ENCODE measurements around the gene LSM4.
A peak's percentile ranks its signal among the peaks of the same experiment; 100 is the strongest.

GRCh38 chr19:18280247-18281081 lies 42.4 kb downstream of the LSM4 start:
- no peak for TF ChIP-seq CTCF (IDR thresholded peaks at IDR 0.05)
- no peak for TF ChIP-seq EP300 (IDR thresholded peaks at IDR 0.05; ENCODE audit: low read depth)
- TF ChIP-seq POLR2AphosphoS5 (IDR thresholded peaks at IDR 0.05) = peak; percentile 97 to 99 (median 99)
